IPS-11a (cell line): ENCODE measurements around the gene LURAP1L.
"Not testable (repeated sequence)": the region's sequence is repeated elsewhere in the genome, so short reads cannot be mapped to it uniquely, and the experiment has no call there.

Experiments used
- H3K4me3 ChIP-seq: one replicate; pipeline ENCODE4 v1.5.1; 2013; ENCODE audit warnings: low read depth, low read length, control low read depth

LURAP1L gene

GRCh38 chr9:12854221-12854620, 79.4 kb downstream of the LURAP1L start:
- no peak overlapping the region for H3K4me3 ChIP-seq

GRCh38 chr9:12855066-12855465, 80.2 kb downstream of the LURAP1L start:
- H3K4me3 ChIP-seq = no peak overlapping the region

- no peak overlapping the region for H3K4me3 ChIP-seq
These were observed 81.8 kb downstream of the LURAP1L start for GRCh38 chr9:12856603-12857002.

DNA sequence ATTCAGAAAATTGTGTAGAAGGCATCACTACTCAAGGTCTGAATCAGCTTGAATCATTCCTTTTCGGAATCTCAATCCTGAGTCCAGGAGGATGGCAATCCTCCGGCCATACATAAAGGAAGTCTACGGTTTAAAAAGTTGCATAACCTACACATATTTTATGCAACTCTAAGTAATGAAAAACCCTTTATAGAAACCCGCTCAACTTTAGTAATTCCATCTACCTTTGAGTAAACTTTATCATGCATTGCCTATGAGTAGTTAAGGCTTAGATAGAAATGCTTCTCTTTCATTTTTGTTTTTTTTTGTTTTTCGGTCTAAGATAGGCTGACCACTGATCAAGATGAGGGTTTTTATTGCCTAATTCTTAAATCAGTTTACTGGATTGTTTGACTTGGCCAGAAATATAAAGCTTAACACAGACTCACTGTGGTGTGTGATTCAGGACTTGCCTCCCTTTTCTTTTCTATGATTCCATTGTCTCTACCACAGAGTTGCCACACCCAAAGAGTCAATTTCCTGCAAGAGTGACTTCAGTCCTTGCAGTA, 85.0 kb downstream of the LURAP1L start:
- no peak overlapping the region for H3K4me3 ChIP-seq

GRCh38 chr9:12860998-12861397, 86.2 kb downstream of the LURAP1L start:
- no peak overlapping the region for H3K4me3 ChIP-seq

GRCh38 chr9:12862611-12863410, 88.0 kb downstream of the LURAP1L start:
- H3K4me3 ChIP-seq = no peak overlapping the region

DNA sequence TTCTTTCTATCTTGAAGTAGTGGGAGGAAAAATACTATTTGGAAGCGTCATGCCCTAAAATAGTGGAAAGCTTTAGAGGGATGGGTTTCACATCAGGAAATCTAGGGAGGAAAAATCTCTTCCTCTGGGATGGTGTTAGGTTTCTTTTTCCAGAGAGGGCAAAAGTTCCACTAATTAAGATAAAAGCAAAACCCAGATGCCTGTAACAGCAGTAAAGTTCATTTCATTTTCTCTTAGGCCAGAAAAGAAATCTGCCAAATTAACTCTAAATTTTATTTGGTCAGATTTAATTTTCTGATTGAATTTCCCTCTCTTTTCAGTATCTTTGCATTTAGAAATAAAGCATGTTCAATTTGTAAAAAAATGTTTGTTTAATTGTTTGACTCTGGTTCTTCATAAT, 88.8 kb downstream of the LURAP1L start:
- no peak overlapping the region for H3K4me3 ChIP-seq

DNA sequence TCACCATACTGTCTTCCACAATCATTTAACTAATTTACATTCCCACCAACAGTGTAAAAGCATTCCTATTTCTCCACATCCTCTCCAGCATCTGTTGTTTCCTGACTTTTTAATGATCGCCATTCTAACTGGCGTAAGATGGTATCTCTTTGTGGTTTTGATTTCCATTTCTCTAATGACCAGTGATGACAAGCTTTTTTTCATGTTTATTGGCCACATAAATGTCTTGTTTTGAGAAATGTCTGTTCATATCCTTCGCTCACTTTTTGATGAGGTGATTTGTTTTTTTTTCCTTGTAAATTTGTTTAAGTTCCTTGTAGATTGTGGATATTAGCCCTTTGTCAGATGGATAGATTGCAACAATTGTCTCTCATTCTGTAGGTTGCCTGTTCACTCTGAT, 90.6 kb downstream of the LURAP1L start:
- not testable (repeated sequence) for H3K4me3 ChIP-seq
